Measurements from ENCODE around the gene INSYN2A. TPM values are rescaled to one million over a fixed set of nuclear protein-coding genes. Genes with fewer than 3 reads are reported as not detected.

Gene INSYN2A
- total RNA-seq, 2 donors from 2014 or later, result 0.09 TPM; not detected in 1

GRCh38 chr10:127221281-127221680, 24.9 kb upstream of the INSYN2A start:
- no peak overlapping the region for H3K4me3 Mint-ChIP-seq
- 80 to 90% methylated on average over 1 to 3 of the region's 3 CpGs for WGBS, 2 experiments (ENCODE audit: insufficient coverage in 1 of 2, insufficient read length in 1 of 2)
- DNase-seq, result no peak
- Histone ChIP-seq H3K4me3 (ENCODE audit: low read length) (no peak overlapping the region), H3K27ac (ENCODE audit: low read depth, low read length) (no peak overlapping the region), H3K9me3 (ENCODE audit: control insufficient read depth, low read length) (peaks cover 6% of the 10 kb centered on the region), H3K36me3 (ENCODE audit: control insufficient read depth, insufficient read depth, low read length) (no peaks in the 10 kb centered on the region), H3K4me1 (ENCODE audit: control insufficient read depth, insufficient read depth, low read length) (no peaks in the 10 kb centered on the region), H3K27me3 (ENCODE audit: control insufficient read depth, insufficient read depth, low read length, poor library complexity, severe bottlenecking) (no peaks in the 10 kb centered on the region), H3K9ac (ENCODE audit: extremely low read depth, low read length, poor library complexity, severe bottlenecking) (no peak overlapping the region)
- H3K9me3 Mint-ChIP-seq, result peaks cover 7% of the 10 kb centered on the region
- no peak overlapping the region for H3K27ac Mint-ChIP-seq
- H3K27me3 Mint-ChIP-seq (ENCODE audit: insufficient read depth), result no peaks in the 10 kb centered on the region
- H3K36me3 Mint-ChIP-seq (ENCODE audit: low read depth), result peaks cover 11% of the 10 kb centered on the region
- H3K4me1 Mint-ChIP-seq, result peaks cover 4% of the 10 kb centered on the region
- no peak for TF ChIP-seq CTCF (conservative IDR thresholded peaks at IDR 0.05)

- 84 to 87% methylated on average over 3 of the region's 3 CpGs for whole genome bisulfite sequencing, 2 experiments (ENCODE audit: insufficient coverage in 1 of 2, insufficient read length in 1 of 2)
- peaks cover 7% of the 10 kb centered on the region for H3K9me3 Mint-ChIP-seq
- no peaks in the 10 kb centered on the region for H3K27me3 ChIP-seq (ENCODE audit: control insufficient read depth, insufficient read depth, low read length, poor library complexity, severe bottlenecking)
- DNase-seq, result no peak
- H3K36me3 Mint-ChIP-seq (ENCODE audit: low read depth), result peaks cover 8% of the 10 kb centered on the region
- no peaks in the 10 kb centered on the region for H3K4me1 ChIP-seq (ENCODE audit: control insufficient read depth, insufficient read depth, low read length)
- H3K36me3 ChIP-seq (ENCODE audit: control insufficient read depth, insufficient read depth, low read length), result no peaks in the 10 kb centered on the region
- no peak overlapping the region for H3K4me3 ChIP-seq (ENCODE audit: low read length)
- no peak overlapping the region for H3K4me3 Mint-ChIP-seq
- H3K9me3 ChIP-seq (ENCODE audit: control insufficient read depth, low read length), result peaks cover 6% of the 10 kb centered on the region
- no peak overlapping the region for H3K27ac ChIP-seq (ENCODE audit: low read depth, low read length)
- no peak overlapping the region for H3K27ac Mint-ChIP-seq
- H3K27me3 Mint-ChIP-seq (ENCODE audit: insufficient read depth), result no peaks in the 10 kb centered on the region
- H3K9ac ChIP-seq (ENCODE audit: extremely low read depth, low read length, poor library complexity, severe bottlenecking), result no peak overlapping the region
- H3K4me1 Mint-ChIP-seq, result peaks cover 10% of the 10 kb centered on the region
- no peak for TF ChIP-seq CTCF (conservative IDR thresholded peaks at IDR 0.05)
Observed at GRCh38 chr10:127218658-127219057, 22.3 kb upstream of the INSYN2A start.

DNA sequence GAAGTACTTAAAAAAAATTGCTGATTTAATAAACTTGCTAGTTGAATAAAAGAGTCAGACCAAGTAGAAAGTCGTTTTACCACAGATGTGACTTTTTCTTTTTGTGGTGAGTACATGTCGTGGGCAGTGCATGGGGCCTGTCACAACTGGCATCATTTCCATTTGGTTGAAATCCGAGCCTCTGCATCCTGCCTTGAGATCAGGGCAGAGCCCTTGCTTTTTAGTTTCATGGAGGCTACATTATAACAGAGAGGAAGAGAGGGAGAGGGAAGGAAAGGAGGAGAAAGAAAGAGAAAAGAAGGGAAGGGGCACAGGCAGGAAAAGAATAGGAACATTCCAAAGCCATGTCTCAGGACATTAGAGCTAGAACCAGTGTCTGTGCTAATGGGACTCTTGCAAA, 20.4 kb upstream of the INSYN2A start:
- Histone ChIP-seq H3K9me3 (ENCODE audit: control insufficient read depth, low read length) (peaks cover 6% of the 10 kb centered on the region), H3K36me3 (ENCODE audit: control insufficient read depth, insufficient read depth, low read length) (no peaks in the 10 kb centered on the region), H3K9ac (ENCODE audit: extremely low read depth, low read length, poor library complexity, severe bottlenecking) (no peak overlapping the region), H3K4me1 (ENCODE audit: control insufficient read depth, insufficient read depth, low read length) (no peaks in the 10 kb centered on the region), H3K27me3 (ENCODE audit: control insufficient read depth, insufficient read depth, low read length, poor library complexity, severe bottlenecking) (no peaks in the 10 kb centered on the region), H3K4me3 (ENCODE audit: low read length) (no peak overlapping the region), H3K27ac (ENCODE audit: low read depth, low read length) (no peak overlapping the region)
- H3K27ac Mint-ChIP-seq, result no peak overlapping the region
- peaks cover 11% of the 10 kb centered on the region for H3K36me3 Mint-ChIP-seq (ENCODE audit: low read depth)
- 72 to 100% methylated on average over 1 to 3 of the region's 3 CpGs for WGBS, 2 experiments (ENCODE audit: insufficient coverage in 1 of 2, insufficient read length in 1 of 2)
- H3K4me3 Mint-ChIP-seq, result no peak overlapping the region
- H3K27me3 Mint-ChIP-seq (ENCODE audit: insufficient read depth), result no peaks in the 10 kb centered on the region
- TF ChIP-seq CTCF (conservative IDR thresholded peaks at IDR 0.05), result no peak
- peaks cover 7% of the 10 kb centered on the region for H3K9me3 Mint-ChIP-seq
- DNase-seq, result no peak
- H3K4me1 Mint-ChIP-seq, result peaks cover 10% of the 10 kb centered on the region
